ENCODE results near the gene OGFOD3. TPM values are rescaled to one million over a fixed set of nuclear protein-coding genes. Genes with fewer than 3 reads are reported as not detected.

The OGFOD3 gene
- total and polyA plus RNA-seq, 2 experiments from 2014 or later, result 25.7 to 30.5 TPM

- H3K27me3 ChIP-seq, result no peaks in the 10 kb centered on the region
- DNase-seq (ENCODE audit: low spot score), result no peak
- no peaks in the 10 kb centered on the region for H3K36me3 ChIP-seq (replicated peaks; ENCODE audit: insufficient read depth, low read depth)
- H4K20me1 ChIP-seq (ENCODE audit: insufficient read depth, poor library complexity, severe bottlenecking), result no peaks in the 10 kb centered on the region
- 77% methylated on average over 11 of the region's 11 CpGs for WGBS (ENCODE audit: low lambda C conversion rate, missing lambda C conversion rate)
- H2AFZ ChIP-seq, result no peak overlapping the region
- H3K27ac ChIP-seq, result no peak overlapping the region
- no peak for TF ChIP-seq EZH2phosphoT487 (IDR thresholded peaks at IDR 0.05; ENCODE audit: low read depth, severe bottlenecking, unreplicated experiment)
- TF ChIP-seq CTCF (IDR thresholded peaks at IDR 0.05; ENCODE audit: poor library complexity), result no peak
- no peak for TF ChIP-seq EZH2 (IDR thresholded peaks at IDR 0.05; ENCODE audit: borderline replicate concordance)
- no peaks in the 10 kb centered on the region for H3K79me2 ChIP-seq
- peaks cover 9% of the 10 kb centered on the region for H3K4me1 ChIP-seq (ENCODE audit: insufficient read depth)
- H3K9me2 ChIP-seq (replicated peaks; ENCODE audit: insufficient read depth), result no peaks in the 10 kb centered on the region
- no peaks in the 10 kb centered on the region for H3K9me3 ChIP-seq (ENCODE audit: low read depth)
- H3K4me2 ChIP-seq, result no peak overlapping the region
- H3K4me3 ChIP-seq, result no peak overlapping the region
Measured at GRCh38 chr17:82355770-82356427, 62.5 kb downstream of the OGFOD3 start.

- H3K36me3 ChIP-seq (replicated peaks; ENCODE audit: insufficient read depth, low read depth), result no peaks in the 10 kb centered on the region
- no peak overlapping the region for H2AFZ ChIP-seq
- H3K27ac ChIP-seq, result no peak overlapping the region
- H3K4me2 ChIP-seq, result no peak overlapping the region
- H3K27me3 ChIP-seq, result no peaks in the 10 kb centered on the region
- H3K9me3 ChIP-seq (ENCODE audit: low read depth), result no peaks in the 10 kb centered on the region
- WGBS (ENCODE audit: low lambda C conversion rate, missing lambda C conversion rate), result 96% methylated on average over 7 of the region's 7 CpGs
- H4K20me1 ChIP-seq (ENCODE audit: insufficient read depth, poor library complexity, severe bottlenecking), result no peaks in the 10 kb centered on the region
- H3K4me1 ChIP-seq (ENCODE audit: insufficient read depth), result peaks cover 11% of the 10 kb centered on the region
- H3K4me3 ChIP-seq, result no peak overlapping the region
- TF ChIP-seq EZH2phosphoT487 (IDR thresholded peaks at IDR 0.05; ENCODE audit: low read depth, severe bottlenecking, unreplicated experiment), result no peak
- no peak for TF ChIP-seq EZH2 (IDR thresholded peaks at IDR 0.05; ENCODE audit: borderline replicate concordance)
- no peak for TF ChIP-seq CTCF (IDR thresholded peaks at IDR 0.05; ENCODE audit: poor library complexity)
- H3K79me2 ChIP-seq, result no peaks in the 10 kb centered on the region
- DNase-seq (ENCODE audit: low spot score), result no peak
- no peaks in the 10 kb centered on the region for H3K9me2 ChIP-seq (replicated peaks; ENCODE audit: insufficient read depth)
Measured at GRCh38 chr17:82354804-82355308, 63.5 kb downstream of the OGFOD3 start.

GRCh38 chr17:82353484-82353883 is 64.9 kb downstream of the OGFOD3 start:
- no peak for TF ChIP-seq EZH2phosphoT487 (IDR thresholded peaks at IDR 0.05; ENCODE audit: low read depth, severe bottlenecking, unreplicated experiment)
- Histone ChIP-seq H3K27ac (no peak overlapping the region), H2AFZ (no peak overlapping the region), H3K27me3 (no peaks in the 10 kb centered on the region), H3K36me3 (replicated peaks; ENCODE audit: insufficient read depth, low read depth) (no peaks in the 10 kb centered on the region), H3K4me2 (no peak overlapping the region), H4K20me1 (ENCODE audit: insufficient read depth, poor library complexity, severe bottlenecking) (no peaks in the 10 kb centered on the region), H3K4me3 (no peak overlapping the region), H3K4me1 (ENCODE audit: insufficient read depth) (peaks cover 21% of the 10 kb centered on the region), H3K9me3 (ENCODE audit: low read depth) (no peaks in the 10 kb centered on the region), H3K79me2 (no peaks in the 10 kb centered on the region), H3K9me2 (replicated peaks; ENCODE audit: insufficient read depth) (no peaks in the 10 kb centered on the region)
- WGBS (ENCODE audit: low lambda C conversion rate, missing lambda C conversion rate), result 96% methylated on average over 8 of the region's 8 CpGs
- DNase-seq (ENCODE audit: low spot score), result no peak

DNA sequence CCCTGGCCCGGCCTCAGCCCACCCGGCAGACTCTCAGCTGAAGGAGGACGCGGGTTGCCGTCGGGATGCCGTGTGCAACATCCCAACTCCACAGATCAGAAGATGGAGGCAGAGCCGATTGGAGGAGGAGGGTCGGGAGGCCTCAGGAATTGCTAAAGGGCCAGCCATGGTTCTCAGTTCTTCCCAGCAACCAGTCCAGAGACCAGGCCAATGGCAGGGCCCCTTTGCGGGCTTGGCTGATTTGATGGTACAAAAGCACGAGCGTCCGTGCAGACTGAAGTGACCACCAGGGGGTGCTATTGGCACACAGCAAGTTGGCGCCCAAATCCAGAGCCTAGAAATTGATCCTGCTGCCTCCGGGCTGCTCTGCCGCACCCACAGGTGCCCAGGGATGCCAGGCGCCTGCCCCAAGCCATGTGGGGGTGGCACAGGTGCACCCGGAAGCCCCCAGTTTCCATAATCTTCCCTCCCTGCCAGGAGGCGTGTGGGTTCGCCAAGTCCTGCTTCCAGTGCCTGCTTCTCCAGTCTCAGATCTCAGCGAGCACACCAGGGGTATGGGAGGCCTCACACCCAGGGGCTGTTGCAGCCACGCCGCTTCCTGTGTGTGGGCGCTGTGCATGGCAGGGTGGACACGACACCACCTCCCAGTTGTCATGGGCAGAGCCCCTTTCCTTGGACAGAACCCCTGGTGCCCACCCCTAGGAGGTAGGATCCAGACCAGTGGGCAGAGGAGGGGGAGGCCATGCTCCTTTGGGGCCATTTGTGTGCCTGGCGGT is 66.5 kb downstream of the OGFOD3 start:
- H3K27me3 ChIP-seq, result no peaks in the 10 kb centered on the region
- no peak overlapping the region for H3K4me3 ChIP-seq
- H2AFZ ChIP-seq, result no peak overlapping the region
- TF ChIP-seq EZH2phosphoT487 (IDR thresholded peaks at IDR 0.05; ENCODE audit: low read depth, severe bottlenecking, unreplicated experiment), result no peak
- no peak for TF ChIP-seq EZH2 (IDR thresholded peaks at IDR 0.05; ENCODE audit: borderline replicate concordance)
- peak; percentile 95 for TF ChIP-seq CTCF (IDR thresholded peaks at IDR 0.05; ENCODE audit: poor library complexity)
- 46% methylated on average over 26 of the region's 26 CpGs for WGBS (ENCODE audit: low lambda C conversion rate, missing lambda C conversion rate)
- peaks cover 27% of the 10 kb centered on the region for H3K4me1 ChIP-seq (ENCODE audit: insufficient read depth)
- no peaks in the 10 kb centered on the region for H3K36me3 ChIP-seq (replicated peaks; ENCODE audit: insufficient read depth, low read depth)
- H3K9me2 ChIP-seq (replicated peaks; ENCODE audit: insufficient read depth), result no peaks in the 10 kb centered on the region
- DNase-seq (ENCODE audit: low spot score), result peak; percentile 94
- H3K79me2 ChIP-seq, result no peaks in the 10 kb centered on the region
- H3K9me3 ChIP-seq (ENCODE audit: low read depth), result no peaks in the 10 kb centered on the region
- no peak overlapping the region for H3K4me2 ChIP-seq
- no peaks in the 10 kb centered on the region for H4K20me1 ChIP-seq (ENCODE audit: insufficient read depth, poor library complexity, severe bottlenecking)
- H3K27ac ChIP-seq, result no peak overlapping the region

Data from hepatocyte (in vitro differentiated cells).